HG02870 (cell line): ENCODE results near the gene DLGAP1.

ENCODE experiments used
- ATAC-seq: cut with Tn5 transposase; IDR thresholded peaks from one replicate; pipeline ENCODE4 v1.9.1; 2021; ENCODE audit warnings: mild to moderate bottlenecking, moderate library complexity; ENCODE audit not compliant: unreplicated experiment

The DLGAP1 gene

GRCh38 chr18:3836483-3837335, 618.4 kb downstream of the DLGAP1 start:
- ATAC-seq = no peak

GRCh38 chr18:3832025-3832638, 623.0 kb downstream of the DLGAP1 start:
- ATAC-seq = no peak

GRCh38 chr18:3830604-3831003, 624.5 kb downstream of the DLGAP1 start:
- no peak for ATAC-seq

GRCh38 chr18:3827236-3827845, 627.8 kb downstream of the DLGAP1 start:
- no peak for ATAC-seq

- ATAC-seq = no peak
These were observed 629.1 kb downstream of the DLGAP1 start for GRCh38 chr18:3826021-3826420.

GRCh38 chr18:3824101-3824500, 631.0 kb downstream of the DLGAP1 start:
- ATAC-seq = no peak

- ATAC-seq = no peak
These were observed 632.0 kb downstream of the DLGAP1 start for GRCh38 chr18:3823073-3823472.

GRCh38 chr18:3821524-3821923, 633.6 kb downstream of the DLGAP1 start:
- no peak for ATAC-seq

- ATAC-seq = no peak
These were observed 635.1 kb downstream of the DLGAP1 start for GRCh38 chr18:3819961-3820360.

GRCh38 chr18:3816610-3817363, 638.3 kb downstream of the DLGAP1 start:
- ATAC-seq = no peak

- no peak for ATAC-seq
These were observed 639.1 kb downstream of the DLGAP1 start for GRCh38 chr18:3815991-3816390.

- ATAC-seq = no peak
These were observed 640.3 kb downstream of the DLGAP1 start for GRCh38 chr18:3814816-3815215.

- no peak for ATAC-seq
These were observed 644.8 kb downstream of the DLGAP1 start for GRCh38 chr18:3810296-3810695.

GRCh38 chr18:3808985-3809780, 645.9 kb downstream of the DLGAP1 start:
- ATAC-seq = no peak

GRCh38 chr18:3806656-3807055, 648.5 kb downstream of the DLGAP1 start:
- no peak for ATAC-seq

GRCh38 chr18:3804336-3804735, 650.8 kb downstream of the DLGAP1 start:
- no peak for ATAC-seq

GRCh38 chr18:3803350-3803749, 651.8 kb downstream of the DLGAP1 start:
- no peak for ATAC-seq

GRCh38 chr18:3799515-3799914, 655.6 kb downstream of the DLGAP1 start:
- ATAC-seq = no peak

- ATAC-seq = no peak
These were observed 657.1 kb downstream of the DLGAP1 start for GRCh38 chr18:3798032-3798431.

- ATAC-seq = no peak
These were observed 658.7 kb downstream of the DLGAP1 start for GRCh38 chr18:3796434-3796833.
